PC-3 (cell line): ENCODE data around the gene LRRC52. TPM values are rescaled to one million over a fixed set of nuclear protein-coding genes. Genes with fewer than 3 reads are reported as not detected.

Source experiments
- ATAC-seq: fragments of 200-7000 bp; cut with Tn5 transposase; 2 replicates; pipeline ENCODE4 v1.9.1; 2020; ENCODE audit warnings: mild to moderate bottlenecking, moderate library complexity
- BruUV-seq: library from RNA; stranded (reverse); fragments of 400-500 nt; replicated peaks from 2 replicates; lab custom pipeline; 2021; lab: Mats Ljungman, UMichigan
- CTCF ChIA-PET: fragments of 300-600 bp; sonication (Branson Sonifier 250); formaldehyde crosslinking; loops from one replicate; lab custom pipeline; 2022; ENCODE audit warnings: antibody characterized with exemption; lab: Charles Lee
- POLR2A ChIA-PET: fragments of 300-600 bp; sonication (Branson Sonifier 250); formaldehyde crosslinking; loops from one replicate; lab custom pipeline; 2022; ENCODE audit warnings: antibody characterized with exemption; ENCODE audit not compliant: unreplicated experiment; lab: Charles Lee
- DNase-seq: peaks from one replicate; pipeline ENCODE4 v3.0.0-alpha.2; 2015
- H2AFZ ChIP-seq: fragments of 300-600 bp; sonication (generic); 2 replicates; pipeline ENCODE4 v1.6.0; 2016; ENCODE audit warnings: antibody characterized with exemption, low read length
- H3F3A ChIP-seq: fragments of 300-600 bp; sonication (generic); one replicate; pipeline ENCODE4 v1.6.0; 2017; ENCODE audit warnings: antibody characterized with exemption, low read length, control low read depth, mild to moderate bottlenecking; ENCODE audit not compliant: unreplicated experiment
- H3K27ac ChIP-seq: fragments of 300-600 bp; sonication (generic); 2 replicates; pipeline ENCODE4 v1.5.1; 2016; ENCODE audit warnings: mild to moderate bottlenecking, low read length
- H3K27me3 ChIP-seq: fragments of 300-600 bp; sonication (generic); 2 replicates; pipeline ENCODE4 v1.6.1; 2016; ENCODE audit warnings: low read length, mixed read lengths
- H3K36me3 ChIP-seq: fragments of 300-600 bp; sonication (generic); 2 replicates; pipeline ENCODE4 v1.6.1; 2016; ENCODE audit warnings: low read depth, mixed run types, low read length, mixed read lengths
- H3K4me1 ChIP-seq: fragments of 300-600 bp; sonication (generic); 2 replicates; pipeline ENCODE4 v1.5.1; 2016; ENCODE audit warnings: low read length; ENCODE audit not compliant: insufficient read depth
- H3K4me2 ChIP-seq: fragments of 300-600 bp; sonication (generic); 2 replicates; pipeline ENCODE4 v1.6.0; 2016; ENCODE audit warnings: low read length
- H3K4me3 ChIP-seq: fragments of 300-600 bp; sonication (generic); 2 replicates; pipeline ENCODE4 v1.5.1; 2016; ENCODE audit warnings: mild to moderate bottlenecking, low read length, mixed read lengths
- H3K79me2 ChIP-seq: fragments of 300-600 bp; sonication (generic); 2 replicates; pipeline ENCODE4 v1.6.1; 2017; ENCODE audit warnings: low read length, mixed read lengths
- H3K9ac ChIP-seq: fragments of 300-600 bp; sonication (generic); 2 replicates; pipeline ENCODE4 v1.6.0; 2016; ENCODE audit warnings: mild to moderate bottlenecking, low read length
- H3K9me2 ChIP-seq: fragments of 300-600 bp; sonication (generic); replicated peaks from 2 replicates; pipeline ENCODE4 v1.6.1; 2016; ENCODE audit warnings: mixed run types, low read length, mixed read lengths
- H3K9me3 ChIP-seq: fragments of 300-600 bp; sonication (generic); 2 replicates; pipeline ENCODE4 v1.6.1; 2016; ENCODE audit warnings: low read length, mixed read lengths
- H4K20me1 ChIP-seq: fragments of 300-600 bp; sonication (generic); 2 replicates; pipeline ENCODE4 v1.6.1; 2016; ENCODE audit warnings: low read length, mixed read lengths
- EZH2 ChIP-seq: fragments of 300-600 bp; sonication (generic); IDR thresholded peaks from one replicate; pipeline ENCODE4 v1.6.1; 2017; ENCODE audit warnings: antibody characterized with exemption, mild to moderate bottlenecking, low read length; ENCODE audit not compliant: unreplicated experiment
- EZH2phosphoT487 ChIP-seq: fragments of 300-600 bp; sonication (generic); IDR thresholded peaks from 2 replicates; pipeline ENCODE4 v1.6.1; 2018; ENCODE audit warnings: mild to moderate bottlenecking, antibody characterized with exemption, low read length, borderline replicate concordance
- intact Hi-C: fragments of 100-400 bp; cut with micrococcal nuclease; formaldehyde crosslinking; loops from 2 replicates; pipeline ENCODE4 v1.9.0; 2023
- total RNA-seq: library from RNA; depleted of rRNA; stranded (reverse); fragments of >200 nt; gene quantifications from 2 replicates; pipeline ENCODE4 v1.2.3, GENCODE V29; 2014
- TF ChIP-seq, protein P1 (sequence below): fragments of 300-600 bp; sonication (generic); conservative IDR thresholded peaks from 2 replicates; pipeline ENCODE4 v1.5.1; 2017; ENCODE audit warnings: antibody characterized with exemption, low read depth, mild to moderate bottlenecking, low read length

Gene LRRC52
- total RNA-seq, 1 experiment from 2014 or later, result not detected

- Histone ChIP-seq H3K36me3 (no peaks in the 10 kb centered on the region), H3F3A (no peaks in the 10 kb centered on the region), H3K9ac (no peak overlapping the region), H2AFZ (no peak overlapping the region), H3K9me3 (no peaks in the 10 kb centered on the region), H3K27ac (no peak overlapping the region), H3K79me2 (no peaks in the 10 kb centered on the region), H3K27me3 (peaks cover 26% of the 10 kb centered on the region; the same call in 1 of the 2 replicates), H3K4me3 (no peak overlapping the region), H3K9me2 (no peaks in the 10 kb centered on the region), H4K20me1 (no peaks in the 10 kb centered on the region), H3K4me2 (no peak overlapping the region), H3K4me1 (no peaks in the 10 kb centered on the region)
- ATAC-seq, result no peak
- TF ChIP-seq EZH2phosphoT487, result no peak
- TF ChIP-seq, protein P1, sequence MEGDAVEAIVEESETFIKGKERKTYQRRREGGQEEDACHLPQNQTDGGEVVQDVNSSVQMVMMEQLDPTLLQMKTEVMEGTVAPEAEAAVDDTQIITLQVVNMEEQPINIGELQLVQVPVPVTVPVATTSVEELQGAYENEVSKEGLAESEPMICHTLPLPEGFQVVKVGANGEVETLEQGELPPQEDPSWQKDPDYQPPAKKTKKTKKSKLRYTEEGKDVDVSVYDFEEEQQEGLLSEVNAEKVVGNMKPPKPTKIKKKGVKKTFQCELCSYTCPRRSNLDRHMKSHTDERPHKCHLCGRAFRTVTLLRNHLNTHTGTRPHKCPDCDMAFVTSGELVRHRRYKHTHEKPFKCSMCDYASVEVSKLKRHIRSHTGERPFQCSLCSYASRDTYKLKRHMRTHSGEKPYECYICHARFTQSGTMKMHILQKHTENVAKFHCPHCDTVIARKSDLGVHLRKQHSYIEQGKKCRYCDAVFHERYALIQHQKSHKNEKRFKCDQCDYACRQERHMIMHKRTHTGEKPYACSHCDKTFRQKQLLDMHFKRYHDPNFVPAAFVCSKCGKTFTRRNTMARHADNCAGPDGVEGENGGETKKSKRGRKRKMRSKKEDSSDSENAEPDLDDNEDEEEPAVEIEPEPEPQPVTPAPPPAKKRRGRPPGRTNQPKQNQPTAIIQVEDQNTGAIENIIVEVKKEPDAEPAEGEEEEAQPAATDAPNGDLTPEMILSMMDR, result no peak
- no peak for TF ChIP-seq EZH2
- ChIA-PET POLR2A (no interaction called here), CTCF (no interaction called here)
- intact Hi-C loops, result no loop called here
- BruUV-seq, result no TSS peak
- no peak for DNase-seq
These were observed 42.4 kb upstream of the LRRC52 start for GRCh38 chr1:165501330-165501969.

GRCh38 chr1:165501970-165502348 is 41.8 kb upstream of the LRRC52 start:
- TF ChIP-seq, protein P1, result no peak
- TF ChIP-seq EZH2phosphoT487, result no peak
- TF ChIP-seq EZH2, result no peak
- POLR2A ChIA-PET, result no interaction called here
- intact Hi-C loops, result no loop called here

DNA sequence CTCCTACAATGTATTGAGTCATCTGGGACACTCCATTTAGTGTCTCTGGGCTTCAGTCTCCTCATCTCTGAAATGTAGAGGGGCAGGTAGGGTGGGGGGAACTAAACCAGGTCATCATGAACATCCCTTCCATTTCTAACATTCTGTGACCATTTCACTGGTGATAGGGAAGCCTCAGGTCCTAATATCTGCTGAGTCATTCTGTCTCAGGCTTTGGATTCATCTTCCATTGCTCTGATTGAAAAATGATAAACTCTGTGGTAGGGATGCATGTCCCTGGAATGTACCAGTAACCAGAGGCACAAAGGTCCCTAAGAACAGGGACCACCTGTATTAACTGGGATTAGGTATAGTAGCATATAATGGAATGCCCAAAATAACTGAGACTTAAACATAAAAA is 36.2 kb upstream of the LRRC52 start:
- ATAC-seq (no peak), DNase-seq (no peak)
- H3K27ac ChIP-seq, result no peak overlapping the region
- H3F3A ChIP-seq, result no peaks in the 10 kb centered on the region
- intact Hi-C loops, result no loop called here
- H3K4me3 ChIP-seq, result no peak overlapping the region
- H3K4me2 ChIP-seq, result no peak overlapping the region
- POLR2A ChIA-PET, result no interaction called here
- peaks cover 48% of the 10 kb centered on the region for H3K27me3 ChIP-seq
- CTCF ChIA-PET, result no interaction called here
- H3K36me3 ChIP-seq, result no peaks in the 10 kb centered on the region
- H2AFZ ChIP-seq, result no peak overlapping the region
- no peaks in the 10 kb centered on the region for H3K9me3 ChIP-seq
- H3K9ac ChIP-seq, result no peak overlapping the region
- no TSS peak for BruUV-seq
- no peaks in the 10 kb centered on the region for H3K79me2 ChIP-seq
- H3K9me2 ChIP-seq, result no peaks in the 10 kb centered on the region
- H4K20me1 ChIP-seq, result no peaks in the 10 kb centered on the region
- TF ChIP-seq EZH2 (no peak), EZH2phosphoT487 (no peak)
- TF ChIP-seq, protein P1, result no peak
- no peaks in the 10 kb centered on the region for H3K4me1 ChIP-seq

More at GRCh38 chr1:165501970-165502348, 41.8 kb upstream of the LRRC52 start:
- H3K79me2 ChIP-seq, result no peaks in the 10 kb centered on the region
- peak; percentile 29 for DNase-seq
- no peak overlapping the region for H2AFZ ChIP-seq
- no peaks in the 10 kb centered on the region for H3F3A ChIP-seq
- no peak overlapping the region for H3K4me2 ChIP-seq
- H3K4me3 ChIP-seq, result no peak overlapping the region
- no peak overlapping the region for H3K9ac ChIP-seq
- CTCF ChIA-PET, result no interaction called here
- peaks cover 25% of the 10 kb centered on the region; the same call in 1 of the 2 replicates for H3K27me3 ChIP-seq
- no peaks in the 10 kb centered on the region for H3K9me3 ChIP-seq
- no peaks in the 10 kb centered on the region for H3K9me2 ChIP-seq
- ATAC-seq, result no peak
- no peaks in the 10 kb centered on the region for H3K4me1 ChIP-seq
- no peaks in the 10 kb centered on the region for H3K36me3 ChIP-seq
- no peak overlapping the region for H3K27ac ChIP-seq
- H4K20me1 ChIP-seq, result no peaks in the 10 kb centered on the region
- BruUV-seq, result no TSS peak
